ENCODE measurements around the gene MRPL2.

DNA sequence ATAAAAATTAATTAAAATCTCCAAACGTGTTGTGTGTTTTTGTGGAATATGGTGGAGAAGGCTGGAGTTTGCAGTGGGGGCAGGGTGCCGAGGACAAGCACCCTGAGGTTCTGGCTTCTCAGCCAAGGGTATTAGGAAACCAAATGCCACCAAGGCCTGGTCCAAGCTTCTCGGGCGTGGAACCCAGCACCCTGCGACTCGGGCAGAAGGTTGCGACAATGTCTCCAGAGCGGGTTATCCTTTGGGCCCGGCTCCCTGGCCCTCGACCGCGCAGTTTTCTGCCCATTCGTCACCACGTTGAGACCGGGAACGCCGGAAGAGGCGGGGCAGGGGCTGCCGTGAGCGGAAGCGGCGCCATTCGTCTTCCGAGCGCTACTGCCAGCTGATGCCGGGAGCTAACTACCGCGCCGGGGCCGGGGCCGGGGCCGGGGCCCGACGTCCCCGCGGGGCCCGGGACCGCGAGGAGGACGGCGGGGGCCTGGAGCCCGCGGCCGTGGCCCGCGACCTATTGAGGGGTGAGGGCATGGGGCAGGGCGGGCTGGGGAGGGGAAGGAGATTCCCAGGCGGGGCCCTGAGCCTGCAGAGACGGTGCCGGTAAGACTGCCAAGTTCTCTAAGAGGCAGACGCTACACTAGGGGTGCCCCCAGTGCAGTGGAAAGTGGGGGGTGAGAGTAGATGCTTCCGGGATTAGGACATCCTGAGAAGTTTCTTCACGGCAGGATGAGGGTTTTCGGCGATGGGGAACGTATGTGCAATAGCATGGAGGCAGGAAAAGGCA is 37.8 kb downstream of the MRPL2 start, which contains the start of gene RRP36:
- TF ChIP-seq, protein P1, sequence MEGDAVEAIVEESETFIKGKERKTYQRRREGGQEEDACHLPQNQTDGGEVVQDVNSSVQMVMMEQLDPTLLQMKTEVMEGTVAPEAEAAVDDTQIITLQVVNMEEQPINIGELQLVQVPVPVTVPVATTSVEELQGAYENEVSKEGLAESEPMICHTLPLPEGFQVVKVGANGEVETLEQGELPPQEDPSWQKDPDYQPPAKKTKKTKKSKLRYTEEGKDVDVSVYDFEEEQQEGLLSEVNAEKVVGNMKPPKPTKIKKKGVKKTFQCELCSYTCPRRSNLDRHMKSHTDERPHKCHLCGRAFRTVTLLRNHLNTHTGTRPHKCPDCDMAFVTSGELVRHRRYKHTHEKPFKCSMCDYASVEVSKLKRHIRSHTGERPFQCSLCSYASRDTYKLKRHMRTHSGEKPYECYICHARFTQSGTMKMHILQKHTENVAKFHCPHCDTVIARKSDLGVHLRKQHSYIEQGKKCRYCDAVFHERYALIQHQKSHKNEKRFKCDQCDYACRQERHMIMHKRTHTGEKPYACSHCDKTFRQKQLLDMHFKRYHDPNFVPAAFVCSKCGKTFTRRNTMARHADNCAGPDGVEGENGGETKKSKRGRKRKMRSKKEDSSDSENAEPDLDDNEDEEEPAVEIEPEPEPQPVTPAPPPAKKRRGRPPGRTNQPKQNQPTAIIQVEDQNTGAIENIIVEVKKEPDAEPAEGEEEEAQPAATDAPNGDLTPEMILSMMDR (conservative IDR thresholded peaks at IDR 0.05; ENCODE audit: low read depth, low read length) = no peak
- TF ChIP-seq POLR2A (IDR thresholded peaks at IDR 0.05; ENCODE audit: low read depth, low read length) = no peak
- TF ChIP-seq RFX5 (IDR thresholded peaks at IDR 0.05; ENCODE audit: low read depth, low read length) = no peak
- peak; percentile 16; the same call in 1 of the 2 replicates for TF ChIP-seq CEBPB (IDR thresholded peaks at IDR 0.05; ENCODE audit: low read depth, low read length)
- no peak for TF ChIP-seq SMC3 (IDR thresholded peaks at IDR 0.05; ENCODE audit: low read depth, low read length)
- no peak for TF ChIP-seq RAD21 (IDR thresholded peaks at IDR 0.05; ENCODE audit: low read length)
- no peak for TF ChIP-seq NFE2L2 (IDR thresholded peaks at IDR 0.05; ENCODE audit: low read depth, low read length)
- TF ChIP-seq, protein P2, sequence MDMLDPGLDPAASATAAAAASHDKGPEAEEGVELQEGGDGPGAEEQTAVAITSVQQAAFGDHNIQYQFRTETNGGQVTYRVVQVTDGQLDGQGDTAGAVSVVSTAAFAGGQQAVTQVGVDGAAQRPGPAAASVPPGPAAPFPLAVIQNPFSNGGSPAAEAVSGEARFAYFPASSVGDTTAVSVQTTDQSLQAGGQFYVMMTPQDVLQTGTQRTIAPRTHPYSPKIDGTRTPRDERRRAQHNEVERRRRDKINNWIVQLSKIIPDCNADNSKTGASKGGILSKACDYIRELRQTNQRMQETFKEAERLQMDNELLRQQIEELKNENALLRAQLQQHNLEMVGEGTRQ (IDR thresholded peaks at IDR 0.05; ENCODE audit: low read depth, low read length) = no peak
- no peak for TF ChIP-seq RCOR1 (IDR thresholded peaks at IDR 0.05; ENCODE audit: insufficient replicate concordance, low read length)
- TF ChIP-seq BHLHE40 (IDR thresholded peaks at IDR 0.05; ENCODE audit: low read depth, low read length) = no peak
- TF ChIP-seq, protein P3, sequence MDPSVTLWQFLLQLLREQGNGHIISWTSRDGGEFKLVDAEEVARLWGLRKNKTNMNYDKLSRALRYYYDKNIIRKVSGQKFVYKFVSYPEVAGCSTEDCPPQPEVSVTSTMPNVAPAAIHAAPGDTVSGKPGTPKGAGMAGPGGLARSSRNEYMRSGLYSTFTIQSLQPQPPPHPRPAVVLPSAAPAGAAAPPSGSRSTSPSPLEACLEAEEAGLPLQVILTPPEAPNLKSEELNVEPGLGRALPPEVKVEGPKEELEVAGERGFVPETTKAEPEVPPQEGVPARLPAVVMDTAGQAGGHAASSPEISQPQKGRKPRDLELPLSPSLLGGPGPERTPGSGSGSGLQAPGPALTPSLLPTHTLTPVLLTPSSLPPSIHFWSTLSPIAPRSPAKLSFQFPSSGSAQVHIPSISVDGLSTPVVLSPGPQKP (IDR thresholded peaks at IDR 0.05; ENCODE audit: borderline replicate concordance, low read depth, low read length) = no peak
- TF ChIP-seq MAZ (IDR thresholded peaks at IDR 0.05; ENCODE audit: borderline replicate concordance, low read depth, low read length) = no peak
